ENCODE results near the gene PRXL2B.
"Not testable (repeated sequence)": the region's sequence is repeated elsewhere in the genome, so short reads cannot be mapped to it uniquely, and the experiment has no call there.

PRXL2B gene

DNA sequence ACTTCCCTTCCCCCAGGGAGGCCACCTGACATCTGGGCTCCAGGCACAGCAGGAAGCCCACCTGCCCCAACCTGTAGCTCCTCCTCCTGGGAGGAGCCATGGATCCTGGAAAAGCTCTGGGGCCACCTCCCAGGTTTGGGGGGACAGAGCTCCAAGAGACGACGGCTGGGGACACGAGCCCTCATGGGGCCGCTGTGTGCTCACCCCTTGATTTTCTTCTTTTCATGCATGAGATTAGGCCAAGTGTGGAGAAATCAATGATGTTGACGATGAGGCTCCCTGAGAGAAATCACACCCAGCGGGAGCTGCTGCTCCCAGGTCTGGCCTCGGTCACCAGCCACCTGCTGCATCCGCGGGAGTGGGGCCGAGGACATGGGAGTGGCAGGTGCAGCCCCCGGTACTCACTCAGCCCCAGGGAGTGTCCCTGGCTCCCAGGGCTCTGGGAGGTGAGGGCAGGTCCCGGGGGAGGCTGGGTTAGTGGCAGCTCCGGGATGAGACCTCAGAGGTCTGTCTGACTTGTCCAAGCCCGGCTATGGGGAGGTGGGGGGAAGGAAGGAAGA is 21.7 kb upstream of the PRXL2B start:
- no peak for DNase-seq

- no peak for DNase-seq
These were observed 20.2 kb upstream of the PRXL2B start for GRCh38 chr1:2566101-2567045.

GRCh38 chr1:2567083-2567679 is 19.4 kb upstream of the PRXL2B start:
- no peak for DNase-seq

GRCh38 chr1:2568187-2568816 is 18.3 kb upstream of the PRXL2B start:
- not testable (repeated sequence) for DNase-seq

- DNase-seq, result no peak
These were observed 17.5 kb upstream of the PRXL2B start for GRCh38 chr1:2569060-2569459.

- not testable (repeated sequence) for DNase-seq
These were observed 16.9 kb upstream of the PRXL2B start for GRCh38 chr1:2569703-2570102.

- DNase-seq, result no peak
These were observed 16.2 kb upstream of the PRXL2B start for GRCh38 chr1:2570332-2570731.

DNA sequence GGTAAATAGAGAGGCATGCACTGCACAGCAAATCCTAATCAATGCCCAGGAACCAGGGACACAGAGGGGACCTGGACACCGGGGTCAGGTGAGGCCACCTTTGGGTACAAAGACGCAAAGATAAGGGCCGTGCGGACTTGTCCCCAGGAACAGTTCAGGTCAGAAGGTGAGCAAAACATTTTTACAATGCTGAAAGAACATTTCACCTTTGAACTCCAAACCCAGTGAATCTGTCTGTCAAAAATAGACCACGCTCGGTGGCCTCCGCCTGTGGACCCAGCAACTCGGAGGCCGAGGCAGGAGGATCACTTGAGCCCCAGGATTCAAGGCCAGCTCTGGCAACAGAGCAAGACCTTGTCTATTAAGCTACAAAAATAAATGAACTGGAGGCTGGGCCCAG is 15.2 kb upstream of the PRXL2B start:
- no peak for DNase-seq

GRCh38 chr1:2573250-2573920 is 13.2 kb upstream of the PRXL2B start:
- no peak for DNase-seq

- no peak for DNase-seq
These were observed 12.2 kb upstream of the PRXL2B start for GRCh38 chr1:2574350-2574749.

- no peak for DNase-seq
These were observed 10.5 kb upstream of the PRXL2B start for GRCh38 chr1:2575801-2576663.

DNA sequence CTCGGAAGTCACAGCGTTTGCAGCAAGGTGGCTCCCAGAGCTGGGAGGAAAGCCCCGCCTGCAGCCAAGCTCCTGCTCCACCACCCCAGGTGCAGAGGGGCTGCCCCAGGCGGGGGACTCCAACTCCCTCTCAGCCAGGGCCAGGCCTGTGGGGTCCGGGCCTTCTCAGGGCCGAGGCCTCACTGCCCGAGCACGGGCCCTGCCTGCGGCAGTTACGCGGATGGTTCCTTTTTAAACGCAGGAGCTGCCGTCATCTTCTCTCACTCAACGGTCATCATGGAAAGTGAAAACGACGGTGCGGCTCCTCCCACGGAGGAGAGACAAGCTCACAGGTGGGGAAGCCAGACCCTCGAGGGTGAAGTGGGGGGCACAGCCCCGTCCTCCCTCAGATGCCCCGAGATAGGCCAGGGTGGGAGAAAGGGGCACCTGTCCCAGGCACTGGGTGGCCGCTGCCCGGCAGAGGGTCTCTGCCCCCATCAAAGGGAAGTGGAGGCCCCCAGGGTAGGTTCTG is 9.0 kb upstream of the PRXL2B start:
- DNase-seq, result not testable (repeated sequence)

- DNase-seq, result no peak
These were observed 7.8 kb upstream of the PRXL2B start for GRCh38 chr1:2578758-2579118.

DNA sequence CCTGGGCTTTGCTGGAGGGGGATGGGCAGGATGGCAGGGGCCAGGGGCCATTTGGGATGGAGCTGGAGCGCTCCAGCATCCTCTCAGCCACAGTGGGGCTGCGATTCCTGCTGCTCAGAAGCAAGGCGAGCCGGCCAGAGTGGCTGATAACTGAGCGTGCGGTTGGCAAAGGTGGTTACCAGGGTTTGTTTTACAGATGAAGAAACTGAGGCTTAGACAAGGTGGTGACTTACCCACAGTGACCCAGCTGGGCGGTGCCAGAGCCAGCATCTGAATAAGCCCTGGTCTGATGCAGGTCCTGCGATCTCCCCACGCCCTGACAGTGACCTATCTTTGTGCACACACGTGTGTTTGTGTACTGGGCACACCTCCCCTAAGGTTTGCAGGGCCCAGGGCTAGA is 5.9 kb upstream of the PRXL2B start:
- no peak for DNase-seq

DNA sequence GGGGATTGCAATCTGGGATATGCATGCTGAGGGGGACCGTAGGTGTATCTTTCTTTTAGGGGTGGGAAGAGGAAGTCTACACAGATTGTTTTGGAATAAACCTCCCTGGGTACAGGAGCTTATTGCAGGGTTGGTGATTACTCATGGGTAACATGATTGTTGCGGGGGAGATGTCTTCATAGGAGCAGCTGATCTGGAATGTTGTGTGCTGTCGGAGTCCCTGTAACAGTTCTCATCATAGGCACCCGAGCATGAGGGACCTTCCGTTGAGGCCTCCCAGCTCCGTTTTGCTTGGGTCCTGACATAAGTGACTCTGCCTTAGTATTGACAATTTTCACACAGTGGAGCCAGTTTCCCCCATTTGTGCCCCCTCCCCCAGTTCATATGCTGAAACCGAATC is 4.2 kb upstream of the PRXL2B start:
- DNase-seq, result no peak

- no peak for DNase-seq
These were observed 3.2 kb upstream of the PRXL2B start for GRCh38 chr1:2583331-2583791.

DNA sequence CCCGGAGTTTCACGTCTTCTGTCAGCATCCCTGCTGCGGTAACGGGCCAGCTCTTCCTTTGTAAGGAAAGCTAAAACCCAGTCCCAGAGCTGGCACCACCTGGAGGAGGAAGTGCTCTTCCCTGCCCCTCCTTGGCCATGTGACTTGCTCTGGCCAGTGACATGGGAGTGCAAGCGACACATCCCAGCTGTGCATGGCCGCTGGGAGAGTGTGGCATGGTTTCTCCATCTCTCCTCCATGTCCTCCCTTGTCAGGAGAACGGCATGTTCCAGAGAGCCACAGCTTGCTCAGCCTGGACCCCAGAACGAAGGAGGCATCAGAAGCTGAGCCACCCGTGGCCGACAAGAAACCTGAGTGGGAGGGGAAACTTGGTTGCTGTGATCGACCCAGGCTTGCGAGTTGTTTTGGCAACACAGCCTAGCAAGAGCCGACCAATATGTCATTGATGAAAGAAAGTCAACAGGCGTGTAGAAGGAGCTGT is 2.7 kb upstream of the PRXL2B start:
- no peak for DNase-seq

DNA sequence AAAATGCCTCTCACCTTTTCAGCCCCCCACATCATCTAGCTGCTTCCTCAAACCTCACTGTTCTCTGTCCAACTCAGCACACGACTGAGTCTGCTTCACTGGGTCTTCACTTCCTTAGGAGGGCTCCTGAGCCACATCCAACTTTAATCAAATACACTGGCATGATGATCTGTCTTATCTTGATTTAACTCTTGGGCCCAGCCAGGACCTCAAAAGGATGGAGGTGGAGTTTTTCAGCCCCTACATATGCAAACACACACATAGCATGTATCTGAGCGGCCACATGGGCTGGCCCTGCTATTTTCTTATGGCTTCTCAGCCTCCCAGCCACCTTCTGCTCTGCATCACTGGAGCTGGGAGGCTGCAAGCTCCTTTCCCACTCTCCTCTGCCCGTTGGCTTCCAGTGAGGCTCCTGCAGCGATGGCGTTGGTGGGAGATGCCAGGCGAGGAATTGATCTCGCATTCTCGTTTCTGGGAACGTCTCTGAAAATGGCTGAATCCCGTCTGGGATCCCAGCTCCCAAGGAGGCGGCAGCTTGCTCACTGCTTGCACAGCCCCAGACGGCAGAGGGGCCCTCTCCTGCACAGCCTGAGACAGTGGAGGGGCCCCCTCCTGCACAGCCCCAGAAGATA is 1.8 kb upstream of the PRXL2B start:
- DNase-seq, result no peak

GRCh38 chr1:2585318-2586092 is 1.1 kb upstream of the PRXL2B start:
- no peak for DNase-seq
